Osteocyte (in vitro differentiated cells): ENCODE data around the gene TFF1. TPM values are rescaled to one million over a fixed set of nuclear protein-coding genes. Genes with fewer than 3 reads are reported as not detected.

Source experiments
- DNase-seq: peaks from one replicate; pipeline ENCODE4 v3.0.0; 2021; ENCODE audit warnings: mixed read lengths; ENCODE audit not compliant: unreplicated experiment; ENCODE audit errors: extremely low spot score
- H3K27ac Mint-ChIP-seq: one replicate; pipeline ENCODE4 v1.8.0; 2021; ENCODE audit warnings: mild to moderate bottlenecking, mixed read lengths; ENCODE audit not compliant: unreplicated experiment
- H3K27me3 Mint-ChIP-seq: one replicate; pipeline ENCODE4 v1.8.0; 2021; ENCODE audit warnings: mixed read lengths; ENCODE audit not compliant: unreplicated experiment
- H3K36me3 Mint-ChIP-seq: one replicate; pipeline ENCODE4 v1.8.0; 2021; ENCODE audit warnings: mixed read lengths; ENCODE audit not compliant: unreplicated experiment
- H3K4me1 Mint-ChIP-seq: one replicate; pipeline ENCODE4 v1.8.0; 2021; ENCODE audit warnings: mixed read lengths; ENCODE audit not compliant: unreplicated experiment
- H3K4me3 Mint-ChIP-seq: one replicate; pipeline ENCODE4 v1.8.0; 2021; ENCODE audit warnings: mild to moderate bottlenecking, moderate library complexity, mixed read lengths; ENCODE audit not compliant: unreplicated experiment
- H3K9me3 Mint-ChIP-seq: one replicate; pipeline ENCODE4 v1.8.0; 2021; ENCODE audit warnings: mixed read lengths; ENCODE audit not compliant: unreplicated experiment
- total RNA-seq: library from RNA; stranded (reverse); gene quantifications from 2 replicates; pipeline ENCODE4 v1.2.1, GENCODE V29; 2021
- TF ChIP-seq, protein P1 (sequence below): fragments of 200-600 bp; sonication (generic); IDR thresholded peaks from 2 replicates; pipeline ENCODE4 v1.5.0; 2021; ENCODE audit warnings: antibody characterized with exemption, mild to moderate bottlenecking, moderate library complexity

Gene TFF1
- total RNA-seq, 1 donor from 2014 or later = not detected

GRCh38 chr21:42367367-42368165 lies 1.2 kb upstream of the TFF1 start:
- TF ChIP-seq, protein P1, sequence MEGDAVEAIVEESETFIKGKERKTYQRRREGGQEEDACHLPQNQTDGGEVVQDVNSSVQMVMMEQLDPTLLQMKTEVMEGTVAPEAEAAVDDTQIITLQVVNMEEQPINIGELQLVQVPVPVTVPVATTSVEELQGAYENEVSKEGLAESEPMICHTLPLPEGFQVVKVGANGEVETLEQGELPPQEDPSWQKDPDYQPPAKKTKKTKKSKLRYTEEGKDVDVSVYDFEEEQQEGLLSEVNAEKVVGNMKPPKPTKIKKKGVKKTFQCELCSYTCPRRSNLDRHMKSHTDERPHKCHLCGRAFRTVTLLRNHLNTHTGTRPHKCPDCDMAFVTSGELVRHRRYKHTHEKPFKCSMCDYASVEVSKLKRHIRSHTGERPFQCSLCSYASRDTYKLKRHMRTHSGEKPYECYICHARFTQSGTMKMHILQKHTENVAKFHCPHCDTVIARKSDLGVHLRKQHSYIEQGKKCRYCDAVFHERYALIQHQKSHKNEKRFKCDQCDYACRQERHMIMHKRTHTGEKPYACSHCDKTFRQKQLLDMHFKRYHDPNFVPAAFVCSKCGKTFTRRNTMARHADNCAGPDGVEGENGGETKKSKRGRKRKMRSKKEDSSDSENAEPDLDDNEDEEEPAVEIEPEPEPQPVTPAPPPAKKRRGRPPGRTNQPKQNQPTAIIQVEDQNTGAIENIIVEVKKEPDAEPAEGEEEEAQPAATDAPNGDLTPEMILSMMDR = no peak
- Mint-ChIP-seq H3K4me3 (no peak overlapping the region), H3K27ac (no peak overlapping the region), H3K4me1 (no peaks in the 10 kb centered on the region), H3K9me3 (no peaks in the 10 kb centered on the region), H3K36me3 (no peaks in the 10 kb centered on the region), H3K27me3 (peaks cover 19% of the 10 kb centered on the region)
- no peak for DNase-seq

- H3K36me3 Mint-ChIP-seq = no peaks in the 10 kb centered on the region
- H3K27ac Mint-ChIP-seq = no peak overlapping the region
- TF ChIP-seq, protein P1 = no peak
- H3K27me3 Mint-ChIP-seq = peaks cover 26% of the 10 kb centered on the region
- H3K4me1 Mint-ChIP-seq = no peaks in the 10 kb centered on the region
- no peak for DNase-seq
- H3K4me3 Mint-ChIP-seq = no peak overlapping the region
- no peaks in the 10 kb centered on the region for H3K9me3 Mint-ChIP-seq
Measured at GRCh38 chr21:42365770-42366169, 565 bp downstream of the TFF1 start.

- no peak for DNase-seq
- H3K9me3 Mint-ChIP-seq = no peaks in the 10 kb centered on the region
Measured at GRCh38 chr21:42364304-42364865, 1.9 kb downstream of the TFF1 start.

DNA sequence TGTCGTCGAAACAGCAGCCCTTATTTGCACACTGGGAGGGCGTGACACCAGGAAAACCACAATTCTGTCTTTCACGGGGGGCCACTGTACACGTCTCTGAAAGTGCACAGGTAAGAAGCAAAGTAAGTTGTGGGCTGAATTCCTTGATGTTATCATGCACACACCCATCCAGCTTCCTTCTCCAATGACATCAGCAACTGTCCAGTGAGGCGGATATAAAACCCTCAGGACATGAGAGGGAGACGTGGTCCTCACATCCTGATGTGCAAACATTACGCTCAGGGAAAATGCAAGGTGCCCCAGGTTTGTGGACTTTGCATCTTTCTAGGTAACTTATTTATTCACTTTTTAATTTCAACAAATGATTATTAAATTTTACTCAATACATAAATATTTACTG lies 3.0 kb downstream of the TFF1 start:
- Mint-ChIP-seq H3K4me3 (no peak overlapping the region), H3K27me3 (peaks cover 18% of the 10 kb centered on the region), H3K9me3 (no peaks in the 10 kb centered on the region), H3K4me1 (no peaks in the 10 kb centered on the region), H3K27ac (no peak overlapping the region), H3K36me3 (no peaks in the 10 kb centered on the region)
- DNase-seq = no peak
- TF ChIP-seq, protein P1 = no peak

More at GRCh38 chr21:42364304-42364865, 1.9 kb downstream of the TFF1 start:
- H3K27me3 Mint-ChIP-seq = peaks cover 23% of the 10 kb centered on the region
- no peaks in the 10 kb centered on the region for H3K36me3 Mint-ChIP-seq
- H3K4me3 Mint-ChIP-seq = no peak overlapping the region
- no peak overlapping the region for H3K27ac Mint-ChIP-seq
- H3K4me1 Mint-ChIP-seq = no peaks in the 10 kb centered on the region
- TF ChIP-seq, protein P1 = no peak

DNA sequence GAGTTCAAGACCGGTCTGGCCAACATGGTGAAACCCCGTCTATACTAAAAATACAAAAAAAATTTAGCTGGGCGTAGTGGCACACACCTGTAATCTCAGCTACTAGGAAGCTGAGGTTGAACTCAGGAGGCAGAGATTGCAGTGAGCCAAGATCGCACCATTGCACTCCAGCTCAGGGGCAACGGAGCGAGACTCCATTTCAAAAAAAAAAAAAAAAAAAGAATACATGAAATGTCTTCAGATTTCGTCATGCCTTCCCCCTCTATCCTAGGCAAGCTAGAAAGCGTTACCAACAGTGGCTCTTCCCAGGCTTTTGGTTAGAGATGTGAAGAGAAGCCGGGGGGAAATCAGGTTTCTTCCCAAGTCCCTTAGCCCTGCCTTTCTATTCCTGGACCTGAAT lies 3.6 kb downstream of the TFF1 start:
- TF ChIP-seq, protein P1 = no peak
- Mint-ChIP-seq H3K4me1 (no peaks in the 10 kb centered on the region), H3K27me3 (peaks cover 14% of the 10 kb centered on the region), H3K9me3 (no peaks in the 10 kb centered on the region), H3K36me3 (no peaks in the 10 kb centered on the region), H3K4me3 (no peak overlapping the region), H3K27ac (no peak overlapping the region)
- no peak for DNase-seq
